Choroid plexus epithelial cell (primary cell): ENCODE results near the gene SEC14L2.
"Not testable (repeated sequence)": the region's sequence is repeated elsewhere in the genome, so short reads cannot be mapped to it uniquely, and the experiment has no call there.

ENCODE experiments used
- DNase-seq: peaks from one replicate; pipeline ENCODE4 v3.0.0-alpha.2; 2010; ENCODE audit warnings: low read depth
- H3K4me3 ChIP-seq: 2 replicates; pipeline ENCODE4 v1.5.1; 2011; ENCODE audit warnings: low read depth, mild to moderate bottlenecking, control low read depth, low read length, moderate library complexity
- TF ChIP-seq, protein P1 (sequence below): conservative IDR thresholded peaks from 2 replicates; pipeline ENCODE4 v1.5.1; 2011; ENCODE audit warnings: low read depth, mild to moderate bottlenecking, control low read depth, inconsistent platforms, low read length, moderate library complexity

SEC14L2 gene

DNA sequence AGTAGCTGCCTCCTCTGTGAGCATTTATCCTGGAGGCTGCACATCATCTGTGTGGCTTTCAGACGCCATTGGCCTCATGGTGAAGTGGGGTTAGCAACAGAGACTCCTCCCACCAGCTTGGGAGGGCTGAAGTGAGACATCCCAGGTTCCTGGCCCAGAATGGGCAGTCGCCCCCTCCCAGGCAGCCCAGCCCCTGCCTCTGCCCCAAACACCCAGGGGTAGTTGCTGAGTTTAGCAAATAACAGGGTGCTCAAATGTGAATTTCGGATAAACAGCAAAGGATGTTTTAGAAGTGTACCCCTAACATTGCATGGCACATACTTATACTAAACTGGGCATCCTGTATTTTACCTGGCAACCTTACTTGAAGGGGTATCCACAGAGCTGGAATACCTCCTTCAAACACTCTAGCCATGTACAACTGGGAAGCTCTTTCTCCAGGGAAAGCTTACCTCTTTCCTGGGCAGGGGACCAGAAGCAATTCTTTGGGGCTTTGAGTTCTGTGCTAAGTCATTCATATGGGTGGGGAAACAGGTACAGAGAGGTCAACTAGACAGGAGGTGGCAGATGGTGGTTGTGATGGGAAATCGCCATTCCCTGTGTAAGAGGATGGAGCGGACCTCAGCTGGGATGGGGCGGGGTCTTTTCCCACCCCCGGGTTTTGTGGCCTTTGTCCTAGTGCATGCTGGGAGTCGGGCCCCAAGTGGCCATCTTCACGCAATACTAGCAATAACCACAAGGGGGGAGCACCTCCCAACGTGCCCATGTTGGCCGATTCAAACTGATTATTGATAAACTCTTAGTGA, 48.0 kb downstream of the SEC14L2 start:
- DNase-seq, result peak; percentile 73
- peak overlapping the region; percentile 30 for H3K4me3 ChIP-seq
- TF ChIP-seq, protein P1, sequence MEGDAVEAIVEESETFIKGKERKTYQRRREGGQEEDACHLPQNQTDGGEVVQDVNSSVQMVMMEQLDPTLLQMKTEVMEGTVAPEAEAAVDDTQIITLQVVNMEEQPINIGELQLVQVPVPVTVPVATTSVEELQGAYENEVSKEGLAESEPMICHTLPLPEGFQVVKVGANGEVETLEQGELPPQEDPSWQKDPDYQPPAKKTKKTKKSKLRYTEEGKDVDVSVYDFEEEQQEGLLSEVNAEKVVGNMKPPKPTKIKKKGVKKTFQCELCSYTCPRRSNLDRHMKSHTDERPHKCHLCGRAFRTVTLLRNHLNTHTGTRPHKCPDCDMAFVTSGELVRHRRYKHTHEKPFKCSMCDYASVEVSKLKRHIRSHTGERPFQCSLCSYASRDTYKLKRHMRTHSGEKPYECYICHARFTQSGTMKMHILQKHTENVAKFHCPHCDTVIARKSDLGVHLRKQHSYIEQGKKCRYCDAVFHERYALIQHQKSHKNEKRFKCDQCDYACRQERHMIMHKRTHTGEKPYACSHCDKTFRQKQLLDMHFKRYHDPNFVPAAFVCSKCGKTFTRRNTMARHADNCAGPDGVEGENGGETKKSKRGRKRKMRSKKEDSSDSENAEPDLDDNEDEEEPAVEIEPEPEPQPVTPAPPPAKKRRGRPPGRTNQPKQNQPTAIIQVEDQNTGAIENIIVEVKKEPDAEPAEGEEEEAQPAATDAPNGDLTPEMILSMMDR, result peak; percentile 89

DNA sequence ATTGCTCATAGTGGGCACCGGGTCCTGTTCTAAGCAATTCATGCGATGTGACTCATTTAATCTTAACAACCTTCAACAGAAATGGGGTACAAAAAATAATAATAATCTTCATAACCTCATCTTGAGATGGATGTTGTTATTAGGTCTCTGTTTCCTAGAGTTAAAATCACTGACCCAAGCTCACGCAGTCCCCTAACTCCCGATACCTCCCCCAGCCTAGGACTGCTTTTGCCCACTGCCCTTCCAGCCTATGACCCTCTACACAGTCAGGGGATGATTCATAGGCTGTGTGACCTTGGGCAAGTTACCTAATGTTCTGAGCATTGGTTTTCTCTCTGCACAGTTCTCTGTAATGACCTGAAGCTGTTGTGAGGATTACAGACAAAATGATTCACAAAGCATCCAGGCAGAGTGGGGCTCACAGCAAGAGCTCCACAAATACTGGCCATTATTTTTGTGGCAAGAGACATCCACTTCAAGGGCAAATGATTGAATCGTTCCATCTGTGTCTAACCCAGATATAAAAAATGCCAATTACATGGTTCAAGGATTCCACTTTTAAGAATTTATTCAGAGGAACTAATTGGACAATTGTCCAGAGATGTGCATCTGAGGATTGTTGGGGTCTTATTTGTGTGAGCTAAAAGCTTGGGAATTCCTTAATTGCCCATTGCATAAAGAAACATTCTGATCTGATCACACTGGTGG, 48.8 kb downstream of the SEC14L2 start:
- peak; percentile 57 for DNase-seq

DNA sequence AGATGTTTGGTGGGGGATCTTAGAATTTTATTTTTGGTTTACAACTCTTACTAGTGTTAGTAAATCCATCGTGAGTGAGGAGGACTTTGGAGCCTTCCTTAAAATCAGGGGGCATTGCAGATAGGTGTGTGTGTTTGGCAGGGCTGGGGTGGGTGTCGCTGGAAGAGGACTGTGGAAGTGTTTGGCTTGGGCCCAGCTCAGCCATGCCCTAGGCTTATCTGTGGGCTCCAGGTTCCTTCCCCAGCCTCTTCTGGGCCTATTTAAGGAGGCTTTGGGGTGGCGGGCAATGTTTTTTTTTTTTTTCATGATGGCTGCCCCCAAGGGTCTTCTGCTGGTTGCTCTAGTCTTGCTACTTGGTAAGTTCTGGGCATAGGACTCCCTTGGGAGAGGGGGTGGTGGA, 50.8 kb downstream of the SEC14L2 start:
- DNase-seq, result no peak
- TF ChIP-seq, protein P1, result no peak
- H3K4me3 ChIP-seq, result no peak overlapping the region

More for the DNA sequence above, 48.8 kb downstream of the SEC14L2 start:
- no peak overlapping the region for H3K4me3 ChIP-seq
- TF ChIP-seq, protein P1, result no peak

DNA sequence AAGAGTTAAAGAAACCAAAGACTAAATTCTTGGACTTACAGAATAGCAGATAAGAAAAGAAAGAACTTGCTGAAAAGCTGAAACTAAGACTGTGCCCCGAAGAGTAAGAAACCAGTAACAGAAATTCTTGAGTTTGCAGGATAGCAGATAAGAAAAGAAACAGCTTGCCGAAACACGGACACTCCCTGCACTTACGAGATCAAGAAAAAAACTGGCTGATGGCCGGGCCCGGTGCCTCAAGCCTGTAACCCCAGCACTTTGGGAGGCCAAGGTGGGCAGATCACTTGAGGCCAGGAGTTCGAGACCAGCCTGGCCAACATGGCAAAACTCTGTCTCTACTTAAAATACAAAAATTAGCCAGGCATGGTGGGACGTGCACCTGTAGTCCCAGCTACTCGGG, 54.7 kb downstream of the SEC14L2 start:
- H3K4me3 ChIP-seq, DNase-seq: not testable (repeated sequence)

DNA sequence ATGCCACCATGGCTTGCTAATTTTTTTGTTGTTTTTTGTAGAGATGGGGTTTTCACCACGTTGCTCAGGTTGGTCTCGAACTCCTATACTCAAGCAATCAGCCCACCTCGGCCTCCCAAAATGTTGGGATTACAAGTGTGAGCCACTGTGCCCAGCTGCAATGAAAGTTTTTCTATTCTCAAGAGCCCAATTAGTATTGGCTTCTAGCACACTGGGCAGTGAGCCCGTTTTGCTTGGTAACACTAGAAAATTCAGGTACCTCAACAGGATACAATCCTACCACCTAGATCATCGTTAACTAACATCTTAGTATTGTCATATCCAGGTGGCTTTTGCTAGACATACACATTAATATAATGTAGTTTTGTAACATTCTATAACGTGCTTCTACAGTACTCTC, 56.0 kb downstream of the SEC14L2 start:
- no peak for DNase-seq
- H3K4me3 ChIP-seq, result no peak overlapping the region
- TF ChIP-seq, protein P1, result no peak

DNA sequence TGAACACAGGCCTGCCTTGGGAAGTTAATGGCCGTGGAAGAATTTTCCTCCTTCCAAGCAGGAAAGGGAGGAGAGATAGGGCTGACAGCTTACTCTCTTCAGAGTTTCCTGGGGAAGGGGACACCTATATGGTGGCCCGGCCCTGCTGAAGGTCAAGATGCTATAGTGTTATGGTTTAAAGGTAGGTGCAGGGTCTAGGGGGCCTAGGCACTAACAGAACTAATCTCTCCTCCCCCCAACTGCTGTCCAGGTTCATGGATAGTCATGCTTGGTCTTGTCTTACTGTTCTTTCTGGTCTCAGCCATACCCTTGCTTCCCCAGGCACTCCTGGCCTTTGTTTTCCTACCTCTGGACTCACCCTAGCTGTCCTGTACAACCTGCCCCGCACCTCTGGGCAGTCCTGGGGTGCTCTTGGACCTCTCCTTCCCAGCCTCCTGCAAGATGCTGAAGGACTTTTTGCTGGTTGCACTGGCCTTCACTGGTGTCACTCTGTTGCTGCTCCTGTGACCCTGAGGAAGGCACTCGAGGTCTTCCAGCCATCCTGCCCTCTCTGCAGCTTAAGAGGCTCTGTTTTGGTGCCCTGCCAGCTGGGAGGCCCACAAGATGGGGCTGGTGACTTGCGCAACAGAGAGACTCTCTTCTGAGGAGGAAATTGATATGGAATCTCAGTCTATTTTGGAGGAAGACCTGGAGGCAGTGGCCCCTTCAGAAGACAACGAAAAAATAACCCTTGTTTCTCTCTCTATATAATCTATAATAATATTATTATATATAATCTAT, 57.1 kb downstream of the SEC14L2 start:
- TF ChIP-seq, protein P1, result no peak
- H3K4me3 ChIP-seq, result no peak overlapping the region
- peak; percentile 26 for DNase-seq
